ENCODE results near the gene FKBP9.

FKBP9 gene

GRCh38 chr7:33012364-33012763 lies 55.1 kb downstream of the FKBP9 start:
- no peak for DNase-seq

GRCh38 chr7:33024189-33024757 lies 67.0 kb downstream of the FKBP9 start:
- no peak for DNase-seq

- DNase-seq = no peak
These were observed 78.5 kb downstream of the FKBP9 start for GRCh38 chr7:33035776-33036175.

- no peak for DNase-seq
These were observed 81.4 kb downstream of the FKBP9 start for GRCh38 chr7:33038639-33039038.

- DNase-seq = no peak
These were observed 82.1 kb downstream of the FKBP9 start for GRCh38 chr7:33039257-33039902.

DNA sequence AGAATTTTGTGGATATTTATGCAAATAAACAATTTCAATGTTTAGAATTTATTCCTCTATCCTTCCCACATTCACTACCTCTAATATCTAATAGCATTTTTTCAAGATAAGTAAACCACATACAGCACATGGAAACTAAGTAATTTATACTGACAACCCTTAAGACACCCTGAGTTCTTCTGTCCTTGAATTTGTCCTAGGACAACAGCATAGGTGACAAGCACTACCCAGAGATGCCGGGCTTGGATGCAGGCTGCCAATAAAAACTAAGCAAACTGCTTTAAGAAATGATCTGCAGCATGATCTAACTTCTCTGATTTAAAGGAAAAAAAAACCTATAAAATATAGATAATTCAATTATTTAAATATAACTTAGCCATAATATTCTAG lies 82.7 kb downstream of the FKBP9 start:
- DNase-seq = no peak

DNA sequence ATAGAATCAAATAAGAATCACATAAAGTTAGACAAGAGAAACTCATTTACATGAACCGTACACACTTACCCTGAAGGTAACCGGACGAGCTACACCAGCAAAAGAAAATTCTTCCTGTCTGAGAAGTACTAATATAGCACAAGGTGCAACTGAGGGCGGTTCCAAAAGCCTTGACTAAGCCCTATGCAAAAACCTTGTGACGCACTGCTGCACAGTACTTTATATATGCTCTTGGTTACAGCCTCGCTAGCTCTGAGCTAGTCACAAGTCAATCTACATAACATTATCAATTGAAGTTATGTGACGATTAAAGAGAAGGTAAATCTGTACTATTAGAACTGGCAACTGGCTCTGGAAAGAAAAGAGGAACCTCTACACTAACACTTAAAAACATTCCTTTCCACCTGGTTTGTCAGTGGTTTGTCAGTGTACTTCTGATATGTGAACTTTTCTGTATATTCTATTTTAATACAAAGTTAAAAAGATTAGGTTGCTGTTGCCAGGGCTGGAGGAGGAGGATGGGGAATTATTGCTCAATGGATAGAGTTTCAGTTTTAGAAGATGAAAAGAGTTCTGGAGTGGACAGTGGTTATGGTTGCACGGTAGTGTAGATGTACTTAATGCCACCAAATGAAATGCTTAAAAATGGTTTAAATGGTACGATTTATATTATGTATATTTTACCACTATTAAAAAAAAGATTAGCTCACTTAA lies 83.7 kb downstream of the FKBP9 start:
- DNase-seq = no peak

- DNase-seq = no peak
These were observed 84.6 kb downstream of the FKBP9 start for GRCh38 chr7:33041631-33042428.

GRCh38 chr7:33043501-33044400 lies 86.5 kb downstream of the FKBP9 start:
- DNase-seq = no peak

- DNase-seq = no peak
These were observed 87.1 kb downstream of the FKBP9 start for GRCh38 chr7:33044401-33044718.

DNA sequence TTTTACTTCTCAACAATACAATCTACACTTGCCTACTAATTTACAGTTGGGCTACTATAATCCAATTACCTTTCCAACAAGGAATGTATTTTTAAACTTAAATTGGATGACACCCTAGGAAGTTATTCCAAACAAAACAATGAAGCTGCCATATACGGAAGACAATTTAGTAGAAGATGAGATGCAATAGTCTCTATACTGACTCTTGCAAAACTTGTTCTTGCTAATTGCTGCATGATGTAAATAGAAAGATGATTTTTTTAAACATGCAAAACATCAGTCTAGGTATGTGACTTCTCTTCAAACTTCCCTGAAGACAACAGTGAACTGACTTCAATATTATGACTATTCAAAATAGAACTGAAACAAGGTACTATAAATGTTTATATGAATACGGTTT lies 87.7 kb downstream of the FKBP9 start:
- no peak for DNase-seq

DNA sequence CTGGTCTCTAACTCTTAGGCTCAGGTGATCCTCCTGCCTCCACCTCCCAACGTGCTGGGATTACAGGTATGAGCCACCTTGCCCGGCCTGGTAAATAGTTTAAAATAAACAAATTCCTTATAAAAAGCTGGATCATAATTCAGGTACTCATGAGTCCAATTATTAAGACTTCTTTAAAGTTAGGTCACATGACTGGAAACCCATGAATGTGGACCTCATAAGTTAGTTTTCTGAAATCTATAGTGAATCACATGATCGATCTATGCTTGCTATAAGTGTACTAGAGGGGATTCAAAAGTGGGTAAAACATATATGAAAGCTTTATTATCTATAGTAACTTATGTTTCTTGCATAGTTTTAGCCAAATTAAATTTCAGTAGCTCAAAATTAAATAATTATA lies 91.0 kb downstream of the FKBP9 start:
- no peak for DNase-seq

DNA sequence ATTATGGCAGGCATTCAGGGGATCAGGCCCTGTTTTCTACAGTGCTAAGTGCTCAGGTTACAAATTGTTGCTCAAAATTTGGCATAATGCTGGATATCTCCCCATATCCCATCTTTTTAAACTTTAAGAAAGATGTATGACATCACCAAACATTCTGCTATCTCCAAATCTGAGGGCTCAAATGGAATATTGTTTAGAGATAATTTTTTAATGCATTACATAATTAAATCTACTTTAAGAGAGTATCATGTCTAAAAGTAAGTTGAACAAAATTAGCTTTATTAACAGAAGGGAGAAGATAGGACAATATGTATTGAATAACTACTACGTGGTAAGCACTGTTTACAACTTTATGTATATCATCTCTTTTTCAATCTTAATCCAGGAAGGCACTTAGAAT lies 91.5 kb downstream of the FKBP9 start:
- no peak for DNase-seq

DNA sequence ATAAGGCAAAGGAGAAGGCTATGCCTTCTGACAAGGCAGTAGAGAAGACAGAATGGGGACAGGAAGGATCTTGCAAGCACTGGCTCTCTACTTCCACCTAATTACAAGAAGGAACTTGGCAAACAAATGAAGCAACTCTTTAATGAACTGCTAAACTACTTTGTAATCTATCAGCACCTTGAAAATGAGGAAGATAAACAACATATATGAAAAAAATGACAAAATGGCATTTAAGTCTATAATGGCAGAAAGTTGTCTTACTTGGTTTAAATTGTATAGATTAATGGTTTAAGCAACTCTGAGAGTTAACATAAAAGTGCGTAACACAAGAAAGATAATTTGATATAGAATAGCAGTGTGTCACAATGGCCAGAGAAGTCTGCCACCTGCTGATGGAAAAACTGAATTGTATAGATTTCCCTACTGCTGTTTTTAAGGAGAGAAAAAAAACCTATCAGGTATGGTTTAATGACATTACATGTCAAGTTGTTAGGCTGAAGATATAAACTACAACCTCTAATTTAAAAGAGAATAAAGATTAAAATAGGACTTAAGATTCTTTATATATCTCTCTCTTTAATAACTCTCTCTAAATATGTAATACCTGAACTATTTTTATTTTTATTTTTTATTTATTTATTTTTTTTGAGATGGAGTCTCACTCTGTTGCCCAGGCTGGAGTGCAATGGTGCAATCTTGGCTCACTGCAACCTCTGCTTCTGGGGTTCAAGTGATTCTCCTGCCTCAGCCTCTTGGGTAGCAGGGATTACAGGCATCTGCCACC lies 93.5 kb downstream of the FKBP9 start:
- no peak for DNase-seq

DNA sequence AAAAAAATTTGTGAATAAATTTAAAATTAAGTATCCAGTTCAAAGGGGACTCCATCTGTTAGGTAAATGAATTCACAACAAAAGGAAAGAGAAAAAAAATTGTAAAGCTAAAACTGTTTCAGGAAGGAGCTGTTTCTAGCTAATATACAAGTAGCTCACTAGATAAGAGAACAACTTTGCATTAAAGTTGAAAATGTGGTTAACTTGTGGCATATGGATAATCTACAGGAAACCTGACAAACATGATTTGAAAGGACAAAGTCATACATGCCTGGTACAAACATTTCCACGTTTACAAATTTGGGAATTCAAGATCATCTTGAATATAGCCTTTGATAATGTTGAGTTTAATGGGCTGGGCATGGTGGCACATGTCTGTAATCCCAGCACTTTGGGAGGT lies 96.5 kb downstream of the FKBP9 start:
- no peak for DNase-seq

DNA sequence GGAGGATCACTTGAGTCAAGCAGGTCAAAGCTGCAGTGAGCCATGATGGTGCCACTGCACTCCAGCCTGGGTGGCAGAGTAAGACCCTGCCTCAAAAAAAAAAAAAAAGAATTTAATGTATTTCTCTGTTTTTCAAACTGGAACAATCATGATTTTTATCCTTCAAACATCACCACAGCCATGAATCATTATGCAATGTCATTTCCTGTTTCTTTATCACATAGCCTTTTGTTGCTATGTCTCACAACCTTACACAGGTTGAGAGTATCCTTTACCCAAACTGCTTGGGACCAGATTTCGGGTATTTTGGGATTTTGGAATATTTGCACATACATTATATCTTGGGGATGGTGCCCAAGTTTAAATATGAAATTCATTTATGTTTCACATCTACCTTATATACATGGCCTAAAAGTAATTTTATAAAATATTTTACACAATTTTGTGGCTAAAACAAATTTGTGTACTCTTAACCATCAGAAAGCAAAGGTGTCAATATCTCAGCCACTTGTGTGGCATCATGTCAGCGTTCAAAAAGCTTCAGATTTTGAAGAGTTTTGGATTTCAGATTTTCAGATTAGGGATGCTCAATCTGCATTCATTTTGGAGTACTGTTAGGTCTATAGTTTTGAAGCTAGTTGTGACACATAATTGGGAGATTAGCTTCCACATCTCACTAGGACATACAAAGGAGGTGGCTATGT lies 97.2 kb downstream of the FKBP9 start:
- no peak for DNase-seq

DNA sequence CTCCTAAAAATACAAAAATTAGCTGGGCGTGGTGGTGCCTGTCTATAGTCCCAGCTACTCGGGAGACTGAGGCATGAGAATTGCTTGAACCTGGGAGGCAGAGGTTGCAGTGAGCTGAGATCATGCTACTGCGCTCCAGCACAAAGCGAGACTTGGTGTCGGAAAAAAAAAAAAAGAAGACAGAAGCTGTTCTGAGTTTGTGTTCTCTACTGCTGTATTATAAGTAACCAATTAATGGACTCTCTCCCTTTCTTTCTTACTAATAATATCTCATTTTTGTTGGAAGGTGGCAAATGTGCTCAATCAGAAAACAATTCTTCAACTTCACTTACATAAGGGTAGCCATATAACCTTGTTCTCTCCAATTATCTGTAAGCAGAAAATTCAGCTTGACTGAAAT lies 97.9 kb downstream of the FKBP9 start:
- DNase-seq = no peak

Measured in cortex of kidney (tissue), 1 donor.